CD4-positive, alpha-beta memory T cell (primary cell): ENCODE results near the gene NCAPD2. TPM values are rescaled to one million over a fixed set of nuclear protein-coding genes. Genes with fewer than 3 reads are reported as not detected.
A peak's percentile ranks its signal among the peaks of the same experiment; 100 is the strongest.

Experiments
- CTCF ChIA-PET: fragments of 350-600 bp; sonication (Branson Sonifier 250); formaldehyde crosslinking; loops from one replicate; lab custom pipeline; 2021; ENCODE audit warnings: inconsistent platforms; ENCODE audit not compliant: partially characterized antibody; lab: Charles Lee
- POLR2A ChIA-PET: fragments of 350-600 bp; sonication (Branson Sonifier 250); formaldehyde crosslinking; loops from one replicate; lab custom pipeline; 2021; ENCODE audit not compliant: partially characterized antibody; lab: Charles Lee
- DNase-seq, 5 donors: peaks; one replicate each; pipeline versions ENCODE4 v3.0.0 to v3.0.0-alpha.2; 2020 to 2022; ENCODE audit warnings: mixed read lengths in 1 of 5
- H3K27ac ChIP-seq: one replicate; pipeline ENCODE4 v1.7.0; 2013; ENCODE audit warnings: low read depth, low read length
- H3K27me3 ChIP-seq: 2 replicates; pipeline ENCODE4 v1.7.0; 2013; ENCODE audit warnings: mild to moderate bottlenecking, low read length, moderate library complexity; ENCODE audit not compliant: insufficient read depth
- H3K36me3 ChIP-seq: 2 replicates; pipeline ENCODE4 v1.7.0; 2013; ENCODE audit warnings: mild to moderate bottlenecking, low read length, moderate library complexity; ENCODE audit not compliant: insufficient read depth
- H3K4me1 ChIP-seq: 2 replicates; pipeline ENCODE4 v1.7.0; 2013; ENCODE audit warnings: mild to moderate bottlenecking, low read length, moderate library complexity; ENCODE audit not compliant: insufficient read depth
- H3K4me3 ChIP-seq, 2 donors: one replicate each; pipeline ENCODE4 v1.7.0; 2013; ENCODE audit warnings: low read length in 2 of 2, mild to moderate bottlenecking in 1 of 2
- H3K9me3 ChIP-seq, 2 donors: one replicate each; pipeline ENCODE4 v1.7.0; 2013; ENCODE audit warnings: low read length in 2 of 2, control low read depth in 1 of 2; ENCODE audit not compliant: control insufficient read depth in 1 of 2
- H3K27ac Mint-ChIP-seq, 7 donors: one replicate each; pipeline ENCODE4 v1.8.0; 2020 to 2021; ENCODE audit warnings: mixed read lengths in 7 of 7, mild to moderate bottlenecking in 6 of 7, inconsistent platforms in 3 of 7, moderate library complexity in 3 of 7
- H3K27me3 Mint-ChIP-seq, 2 donors: one replicate each; pipeline ENCODE4 v1.8.0; 2020 to 2021; ENCODE audit warnings: mixed read lengths in 2 of 2
- H3K36me3 Mint-ChIP-seq, 2 donors: one replicate each; pipeline ENCODE4 v1.8.0; 2020 to 2021; ENCODE audit warnings: mixed read lengths in 2 of 2, inconsistent platforms in 1 of 2, mild to moderate bottlenecking in 1 of 2
- H3K4me1 Mint-ChIP-seq, 4 donors: one replicate each; pipeline ENCODE4 v1.8.0; 2020 to 2021; ENCODE audit warnings: mixed read lengths in 4 of 4, mild to moderate bottlenecking in 1 of 4
- H3K4me3 Mint-ChIP-seq, 8 donors: one replicate each; pipeline ENCODE4 v1.8.0; 2020 to 2021; ENCODE audit warnings: mixed read lengths in 8 of 8, mild to moderate bottlenecking in 7 of 8, moderate library complexity in 6 of 8, inconsistent platforms in 3 of 8
- H3K9me3 Mint-ChIP-seq, 8 donors: one replicate each; pipeline ENCODE4 v1.8.0; 2020 to 2021; ENCODE audit warnings: mixed read lengths in 8 of 8, mild to moderate bottlenecking in 5 of 8, inconsistent platforms in 3 of 8, moderate library complexity in 1 of 8
- intact Hi-C: fragments of 100-400 bp; cut with micrococcal nuclease; formaldehyde crosslinking; loops from one replicate; pipeline ENCODE4 v1.15.1; 2023
- polyA plus RNA-seq, 2 donors: library from polyadenylated mRNA; unstranded; fragments of 300-500 nt; fragmentation: Illumina TruSeq; gene quantifications; one replicate each; pipeline ENCODE4 v1.2.3, GENCODE V29; 2021
- total RNA-seq, 2 experiments: library from RNA; stranded (reverse); gene quantifications; one replicate each; pipeline ENCODE4 v1.2.3, GENCODE V29; 2021

The NCAPD2 gene
- total and polyA plus RNA-seq, 4 experiments from 2014 or later = 15.7 to 39.8 (median 33.6) TPM

GRCh38 chr12:6460751-6461371, 33.0 kb upstream of the NCAPD2 start:
- Mint-ChIP-seq H3K9me3 (no peaks in the 10 kb centered on the region), H3K4me3 (peak overlapping the region; percentile 53 to 89 (median 80)), H3K27ac (peak overlapping the region; percentile 90 to 99 (median 98)), H3K4me1 (peaks cover 64 to 90% (median 79%) of the 10 kb centered on the region in 4 donors), H3K27me3 (no peaks in the 10 kb centered on the region), H3K36me3 (peaks cover 58 to 71% of the 10 kb centered on the region in 2 donors)
- peak in 4 of 5 donors; percentile 41 to 67 (median 52) for DNase-seq
- intact Hi-C loops = loop anchor here (1.0 kb wide), 1 partner anchor 9 kb away; the partner anchor contains the start of gene TAPBPL
- peaks cover 45% of the 10 kb centered on the region for H3K36me3 ChIP-seq
- no peaks in the 10 kb centered on the region for H3K9me3 ChIP-seq
- POLR2A ChIA-PET = interaction anchor here (1.0 to 10.7 kb wide), 12 partner anchors 10 to 367 kb away, joined by 3 to 728 read pairs (median 58); partner anchors contain the start of genes CD27, GAPDH, IFFO1 and MRPL51
- H3K4me1 ChIP-seq = peaks cover 82% of the 10 kb centered on the region
- H3K4me3 ChIP-seq = peak overlapping the region; percentile 27 to 42
- CTCF ChIA-PET = interaction anchor here (0.8 to 10.5 kb wide), 10 partner anchors 10 to 138 kb away, joined by 3 to 341 read pairs (median 13); partner anchors contain the start of genes CD27, GAPDH, MRPL51 and TAPBPL
- no peaks in the 10 kb centered on the region for H3K27me3 ChIP-seq
- peak overlapping the region; percentile 82 for H3K27ac ChIP-seq

GRCh38 chr12:6461401-6462233, 32.3 kb upstream of the NCAPD2 start:
- Histone ChIP-seq H3K36me3 (peaks cover 52% of the 10 kb centered on the region), H3K4me3 (peak overlapping the region in 1 of 2 donors; percentile 42), H3K27me3 (no peaks in the 10 kb centered on the region), H3K27ac (peak overlapping the region; percentile 82), H3K9me3 (no peaks in the 10 kb centered on the region), H3K4me1 (peaks cover 89% of the 10 kb centered on the region)
- H3K36me3 Mint-ChIP-seq = peaks cover 55 to 71% of the 10 kb centered on the region in 2 donors
- DNase-seq = peak; percentile 82 to 96 (median 86)
- H3K27ac Mint-ChIP-seq = peak overlapping the region; percentile 90 to 99 (median 98)
- no peaks in the 10 kb centered on the region for H3K27me3 Mint-ChIP-seq
- intact Hi-C loops = loop anchor here (1.0 to 2.0 kb wide), 4 partner anchors 9 to 127 kb away; partner anchors contain the start of genes CD27, MRPL51 and TAPBPL
- no peaks in the 10 kb centered on the region for H3K9me3 Mint-ChIP-seq
- POLR2A ChIA-PET = interaction anchor here (0.9 to 10.7 kb wide), 17 partner anchors 9 to 367 kb away, joined by 3 to 728 read pairs (median 9); partner anchors contain the start of genes CD27, GAPDH, IFFO1 and MRPL51
- CTCF ChIA-PET = interaction anchor here (0.7 to 10.5 kb wide), 14 partner anchors 9 to 138 kb away, joined by 3 to 341 read pairs (median 9); partner anchors contain the start of genes CD27, GAPDH, MRPL51 and TAPBPL
- peaks cover 65 to 93% (median 80%) of the 10 kb centered on the region in 4 donors for H3K4me1 Mint-ChIP-seq
- peak overlapping the region; percentile 53 to 89 (median 80) for H3K4me3 Mint-ChIP-seq

- CTCF ChIA-PET = interaction anchor here (0.7 to 10.5 kb wide), 14 partner anchors 8 to 139 kb away, joined by 3 to 341 read pairs (median 10); partner anchors contain the start of genes CD27, GAPDH, MRPL51 and TAPBPL
- Mint-ChIP-seq H3K4me1 (peaks cover 68 to 94% (median 82%) of the 10 kb centered on the region in 4 donors), H3K9me3 (no peaks in the 10 kb centered on the region), H3K27me3 (no peaks in the 10 kb centered on the region), H3K36me3 (peaks cover 50 to 71% of the 10 kb centered on the region in 2 donors), H3K27ac (peak overlapping the region; percentile 90 to 99 (median 98)), H3K4me3 (peak overlapping the region; percentile 53 to 89 (median 80))
- intact Hi-C loops = loop anchor here (1.0 to 2.0 kb wide), 3 partner anchors 18 to 128 kb away; partner anchors contain the start of genes CD27 and MRPL51
- Histone ChIP-seq H3K27ac (peak overlapping the region; percentile 82), H3K36me3 (peaks cover 45% of the 10 kb centered on the region), H3K9me3 (no peaks in the 10 kb centered on the region), H3K27me3 (no peaks in the 10 kb centered on the region), H3K4me1 (peaks cover 89% of the 10 kb centered on the region), H3K4me3 (peak overlapping the region in 1 of 2 donors; percentile 28)
- peak in 1 of 5 donors; percentile 80 for DNase-seq
- POLR2A ChIA-PET = interaction anchor here (0.6 to 10.7 kb wide), 19 partner anchors 8 to 497 kb away, joined by 3 to 728 read pairs (median 8); partner anchors contain the start of genes CD27, GAPDH, IFFO1 and MRPL51
Measured at GRCh38 chr12:6462234-6462995, 31.5 kb upstream of the NCAPD2 start.

GRCh38 chr12:6463216-6463615, 30.7 kb upstream of the NCAPD2 start:
- H3K36me3 ChIP-seq = peaks cover 37% of the 10 kb centered on the region
- peaks cover 92% of the 10 kb centered on the region for H3K4me1 ChIP-seq
- intact Hi-C loops = loop anchor here (2.0 kb wide), 2 partner anchors 30 to 128 kb away; partner anchors contain the start of gene MRPL51
- ChIA-PET CTCF (interaction anchor here (0.9 to 10.5 kb wide), 14 partner anchors 15 to 140 kb away, joined by 3 to 341 read pairs (median 8); partner anchors contain the start of genes CD27, GAPDH, MRPL51 and TAPBPL), POLR2A (interaction anchor here (0.7 to 10.7 kb wide), 13 partner anchors 7 to 496 kb away, joined by 3 to 728 read pairs (median 39); partner anchors contain the start of genes CD27, GAPDH, MRPL51 and NCAPD2)
- Mint-ChIP-seq H3K27ac (peak overlapping the region; percentile 90 to 99 (median 98)), H3K9me3 (no peaks in the 10 kb centered on the region), H3K27me3 (no peaks in the 10 kb centered on the region), H3K36me3 (peaks cover 50 to 73% of the 10 kb centered on the region in 2 donors), H3K4me3 (peak overlapping the region; percentile 53 to 89 (median 80)), H3K4me1 (peaks cover 71 to 97% (median 87%) of the 10 kb centered on the region in 4 donors)
- H3K4me3 ChIP-seq = peak overlapping the region; percentile 12 to 28
- no peaks in the 10 kb centered on the region for H3K27me3 ChIP-seq
- peak in 3 of 5 donors; percentile 33 to 60 (median 45) for DNase-seq
- H3K9me3 ChIP-seq = no peaks in the 10 kb centered on the region
- H3K27ac ChIP-seq = peak overlapping the region; percentile 82

GRCh38 chr12:6463858-6464257, 30.0 kb upstream of the NCAPD2 start:
- Histone ChIP-seq H3K4me1 (peaks cover 92% of the 10 kb centered on the region), H3K27me3 (no peaks in the 10 kb centered on the region), H3K36me3 (peaks cover 31% of the 10 kb centered on the region), H3K4me3 (peak overlapping the region; percentile 12 to 28), H3K27ac (peak overlapping the region; percentile 82), H3K9me3 (no peaks in the 10 kb centered on the region)
- H3K9me3 Mint-ChIP-seq = no peaks in the 10 kb centered on the region
- H3K36me3 Mint-ChIP-seq = peaks cover 46 to 72% of the 10 kb centered on the region in 2 donors
- no peaks in the 10 kb centered on the region for H3K27me3 Mint-ChIP-seq
- peak overlapping the region; percentile 90 to 99 (median 98) for H3K27ac Mint-ChIP-seq
- H3K4me1 Mint-ChIP-seq = peaks cover 72 to 97% (median 87%) of the 10 kb centered on the region in 4 donors
- intact Hi-C loops = loop anchor here (2.0 kb wide), 2 partner anchors 29 to 129 kb away; partner anchors contain the start of gene MRPL51
- ChIA-PET CTCF (interaction anchor here (0.9 to 10.5 kb wide), 13 partner anchors 15 to 141 kb away, joined by 3 to 341 read pairs (median 9); partner anchors contain the start of genes CD27, GAPDH, MRPL51 and TAPBPL), POLR2A (interaction anchor here (0.6 to 10.7 kb wide), 13 partner anchors 7 to 225 kb away, joined by 3 to 728 read pairs (median 39); partner anchors contain the start of genes CD27, GAPDH, MRPL51 and NCAPD2)
- peak overlapping the region; percentile 64 to 89 (median 80) for H3K4me3 Mint-ChIP-seq
- no peak for DNase-seq
